Measurements from ENCODE around the gene RBM20. TPM values are rescaled to one million over a fixed set of nuclear protein-coding genes. Genes with fewer than 3 reads are reported as not detected.

The RBM20 gene
- total and polyA plus RNA-seq, 2 donors from 2014 or later = 0.88 to 2.1 TPM

DNA sequence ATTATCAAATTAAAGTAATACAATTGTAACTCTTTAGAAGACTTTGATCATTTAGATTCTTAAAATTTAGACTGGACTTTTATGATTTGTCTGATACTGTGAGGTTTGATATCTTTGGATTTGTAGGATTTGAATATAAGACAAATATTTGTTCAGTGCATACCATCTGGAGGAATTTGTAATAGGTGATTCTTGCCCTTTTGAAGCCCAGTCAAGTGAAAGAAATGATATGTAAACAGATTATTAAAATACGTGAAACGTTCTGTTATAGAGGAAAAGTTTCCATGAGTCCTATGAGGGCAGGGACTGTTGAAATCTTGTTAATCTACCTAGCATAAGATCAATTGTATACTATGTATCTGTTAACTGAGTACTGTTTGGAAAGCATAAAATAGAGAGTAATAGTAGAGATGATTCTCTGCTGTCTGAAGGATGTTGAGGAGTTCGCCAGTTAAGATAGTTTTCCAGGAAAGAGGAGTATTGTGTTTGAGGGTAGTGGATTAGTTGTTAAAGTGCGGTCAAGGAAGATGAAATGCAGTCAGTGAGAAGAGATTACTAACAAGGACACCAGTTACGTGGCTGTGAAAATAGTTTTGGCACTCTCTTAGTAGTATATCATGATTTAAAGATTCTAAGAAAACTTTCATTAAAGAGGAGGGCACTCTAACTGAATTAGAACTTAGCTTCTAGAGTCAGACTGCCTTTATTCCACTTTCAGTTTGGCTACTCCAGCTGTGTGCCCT lies 242.0 kb downstream of the RBM20 start:
- Histone ChIP-seq H3K9ac (ENCODE audit: low read length in 3 of 3) (no peak overlapping the region), H3K9me3 (ENCODE audit: control insufficient read depth in 2 of 3, insufficient read depth in 1 of 3, low read length in 3 of 3) (no peaks in the 10 kb centered on the region), H3K27me3 (ENCODE audit: control insufficient read depth, insufficient read depth, low read length) (no peaks in the 10 kb centered on the region), H3K36me3 (ENCODE audit: control insufficient read depth in 2 of 3, insufficient read depth in 3 of 3, low read length in 3 of 3) (peaks cover 2 to 20% (median 13%) of the 10 kb centered on the region in 3 donors), H3K4me1 (ENCODE audit: control insufficient read depth in 2 of 3, insufficient read depth in 2 of 3, low read depth in 1 of 3, low read length in 3 of 3) (no peaks in the 10 kb centered on the region), H3K27ac (ENCODE audit: low read depth in 2 of 2, low read length in 2 of 2) (no peak overlapping the region), H3K4me3 (ENCODE audit: low read length in 3 of 3) (no peak overlapping the region)
- FAIRE-seq (no peak), DNase-seq (no peak)
- intact Hi-C loops (cut with DNase I) = no loop called here
- TF ChIP-seq, protein P1, sequence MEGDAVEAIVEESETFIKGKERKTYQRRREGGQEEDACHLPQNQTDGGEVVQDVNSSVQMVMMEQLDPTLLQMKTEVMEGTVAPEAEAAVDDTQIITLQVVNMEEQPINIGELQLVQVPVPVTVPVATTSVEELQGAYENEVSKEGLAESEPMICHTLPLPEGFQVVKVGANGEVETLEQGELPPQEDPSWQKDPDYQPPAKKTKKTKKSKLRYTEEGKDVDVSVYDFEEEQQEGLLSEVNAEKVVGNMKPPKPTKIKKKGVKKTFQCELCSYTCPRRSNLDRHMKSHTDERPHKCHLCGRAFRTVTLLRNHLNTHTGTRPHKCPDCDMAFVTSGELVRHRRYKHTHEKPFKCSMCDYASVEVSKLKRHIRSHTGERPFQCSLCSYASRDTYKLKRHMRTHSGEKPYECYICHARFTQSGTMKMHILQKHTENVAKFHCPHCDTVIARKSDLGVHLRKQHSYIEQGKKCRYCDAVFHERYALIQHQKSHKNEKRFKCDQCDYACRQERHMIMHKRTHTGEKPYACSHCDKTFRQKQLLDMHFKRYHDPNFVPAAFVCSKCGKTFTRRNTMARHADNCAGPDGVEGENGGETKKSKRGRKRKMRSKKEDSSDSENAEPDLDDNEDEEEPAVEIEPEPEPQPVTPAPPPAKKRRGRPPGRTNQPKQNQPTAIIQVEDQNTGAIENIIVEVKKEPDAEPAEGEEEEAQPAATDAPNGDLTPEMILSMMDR (IDR thresholded peaks at IDR 0.05; ENCODE audit: borderline replicate concordance, extremely low read depth, insufficient read depth) = no peak

GRCh38 chr10:110887560-110887959 lies 243.4 kb downstream of the RBM20 start:
- H3K27ac ChIP-seq (ENCODE audit: low read depth in 2 of 2, low read length in 2 of 2) = no peak overlapping the region
- H3K9me3 ChIP-seq (ENCODE audit: control insufficient read depth in 2 of 3, insufficient read depth in 1 of 3, low read length in 3 of 3) = no peaks in the 10 kb centered on the region
- H3K4me3 ChIP-seq (ENCODE audit: low read length in 3 of 3) = no peak overlapping the region
- no peak overlapping the region for H3K9ac ChIP-seq (ENCODE audit: low read length in 3 of 3)
- DNase-seq (no peak), FAIRE-seq (no peak)
- TF ChIP-seq, protein P1 (IDR thresholded peaks at IDR 0.05; ENCODE audit: borderline replicate concordance, extremely low read depth, insufficient read depth) = no peak
- no peaks in the 10 kb centered on the region for H3K4me1 ChIP-seq (ENCODE audit: control insufficient read depth in 2 of 3, insufficient read depth in 2 of 3, low read depth in 1 of 3, low read length in 3 of 3)
- no peaks in the 10 kb centered on the region for H3K27me3 ChIP-seq (ENCODE audit: control insufficient read depth, insufficient read depth, low read length)
- intact Hi-C loops (cut with DNase I) = no loop called here
- peaks cover 2 to 20% (median 9%) of the 10 kb centered on the region in 3 donors for H3K36me3 ChIP-seq (ENCODE audit: control insufficient read depth in 2 of 3, insufficient read depth in 3 of 3, low read length in 3 of 3)

Other genes with a start within 250 kb of the RBM20 start
- gene DUSP5, start 146.4 kb upstream of the RBM20 start, total RNA-seq = 23.7 TPM
- 9.0 TPM for gene DUSP5, start 146.4 kb upstream of the RBM20 start, polyA plus RNA-seq (ENCODE audit: insufficient read depth, low read depth, low replicate concordance)
- gene SMC3, start 76.6 kb upstream of the RBM20 start, total RNA-seq = 29.6 TPM
- gene SMC3, start 76.6 kb upstream of the RBM20 start, polyA plus RNA-seq (ENCODE audit: insufficient read depth, low read depth, low replicate concordance) = 13.9 TPM
- 75.9 TPM for gene PDCD4, start 227.6 kb downstream of the RBM20 start, total RNA-seq
- gene PDCD4, start 227.6 kb downstream of the RBM20 start, polyA plus RNA-seq (ENCODE audit: insufficient read depth, low read depth, low replicate concordance) = 57.7 TPM